Measurements from ENCODE around the gene CAMK4. TPM values are rescaled to one million over a fixed set of nuclear protein-coding genes. Genes with fewer than 3 reads are reported as not detected.

Gene CAMK4
- total and polyA plus RNA-seq, 4 donors, result 0.27 to 1.4 (median 1.2) TPM

DNA sequence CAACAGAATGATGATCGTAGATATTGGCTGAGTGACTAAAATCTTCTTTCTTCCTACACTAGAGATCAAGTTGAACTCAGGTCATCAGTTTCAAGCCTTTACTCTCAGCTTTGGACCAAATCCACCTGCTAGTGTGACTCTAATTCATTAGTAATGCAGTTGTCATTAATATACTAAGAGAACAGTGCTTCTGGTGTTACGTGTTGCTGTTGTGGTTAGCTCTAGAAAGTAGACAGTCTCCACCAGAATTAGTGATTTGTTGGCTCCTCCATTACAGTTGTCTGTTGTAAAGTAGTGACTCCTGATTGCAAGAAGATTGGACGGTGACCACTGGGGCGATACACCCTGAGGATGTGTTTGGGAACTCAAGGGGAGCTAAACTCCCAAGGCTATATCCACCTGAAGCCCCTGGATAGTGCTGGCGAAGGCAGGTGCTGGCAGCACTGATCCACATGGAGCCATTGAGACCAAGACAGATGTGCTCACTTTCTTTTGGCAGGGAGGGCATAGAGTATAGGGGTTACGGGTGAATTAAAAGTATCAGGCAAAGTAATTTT lies 3.1 kb downstream of the CAMK4 start (continued):
- no peak for TF ChIP-seq RAD21 (IDR thresholded peaks at IDR 0.05)
- no peak for TF ChIP-seq SP1 (IDR thresholded peaks at IDR 0.05)

DNA sequence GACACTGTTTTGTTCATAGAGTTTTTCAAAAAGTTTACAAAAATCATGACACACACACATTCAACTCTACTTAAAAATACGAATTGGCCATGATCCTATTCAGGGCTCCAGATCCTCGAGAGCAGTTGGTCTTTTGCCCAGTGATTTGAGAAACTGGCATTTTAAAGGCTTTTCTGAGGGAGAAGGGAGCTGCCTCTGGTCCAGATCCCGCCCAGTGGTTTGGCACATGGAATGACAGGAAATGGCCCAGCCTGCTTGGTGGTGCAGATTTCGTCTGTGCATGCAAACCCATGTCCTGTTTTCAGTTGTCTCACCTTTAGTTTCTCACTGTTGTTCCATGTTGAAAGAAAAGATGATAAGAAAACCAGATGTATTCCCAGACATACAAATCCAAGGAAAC lies 3.6 kb downstream of the CAMK4 start:
- no peak for DNase-seq (ENCODE audit: low spot score)
- H3K4me3 ChIP-seq (ENCODE audit: low read depth in 1 of 3, low read length in 3 of 3), result no peak overlapping the region
- peaks cover 0 to 11% (median 5%) of the 10 kb centered on the region in 4 donors for H3K27me3 ChIP-seq (ENCODE audit: control insufficient read depth in 4 of 4, insufficient read depth in 4 of 4, low read length in 3 of 4)
- no peak overlapping the region for H3K9ac ChIP-seq (ENCODE audit: low read depth in 1 of 2, low read length in 2 of 2)
- TF ChIP-seq TAF1 (conservative IDR thresholded peaks at IDR 0.05), result no peak
- no peak for TF ChIP-seq YY1 (IDR thresholded peaks at IDR 0.05)
- no peak overlapping the region for H3K27ac ChIP-seq (ENCODE audit: low read depth in 1 of 2, low read length in 2 of 2)
- no peaks in the 10 kb centered on the region for H3K9me3 ChIP-seq (ENCODE audit: control insufficient read depth in 4 of 4, low read length in 3 of 4)
- peaks cover 2 to 13% (median 9%) of the 10 kb centered on the region in 4 donors for H3K4me1 ChIP-seq (ENCODE audit: control insufficient read depth in 4 of 4, insufficient read depth in 4 of 4, low read length in 3 of 4)
- H3K36me3 ChIP-seq (ENCODE audit: control insufficient read depth in 4 of 4, insufficient read depth in 3 of 4, low read depth in 1 of 4, low read length in 3 of 4), result no peaks in the 10 kb centered on the region
- 49% methylated on average over 4 of the region's 4 CpGs for WGBS

DNA sequence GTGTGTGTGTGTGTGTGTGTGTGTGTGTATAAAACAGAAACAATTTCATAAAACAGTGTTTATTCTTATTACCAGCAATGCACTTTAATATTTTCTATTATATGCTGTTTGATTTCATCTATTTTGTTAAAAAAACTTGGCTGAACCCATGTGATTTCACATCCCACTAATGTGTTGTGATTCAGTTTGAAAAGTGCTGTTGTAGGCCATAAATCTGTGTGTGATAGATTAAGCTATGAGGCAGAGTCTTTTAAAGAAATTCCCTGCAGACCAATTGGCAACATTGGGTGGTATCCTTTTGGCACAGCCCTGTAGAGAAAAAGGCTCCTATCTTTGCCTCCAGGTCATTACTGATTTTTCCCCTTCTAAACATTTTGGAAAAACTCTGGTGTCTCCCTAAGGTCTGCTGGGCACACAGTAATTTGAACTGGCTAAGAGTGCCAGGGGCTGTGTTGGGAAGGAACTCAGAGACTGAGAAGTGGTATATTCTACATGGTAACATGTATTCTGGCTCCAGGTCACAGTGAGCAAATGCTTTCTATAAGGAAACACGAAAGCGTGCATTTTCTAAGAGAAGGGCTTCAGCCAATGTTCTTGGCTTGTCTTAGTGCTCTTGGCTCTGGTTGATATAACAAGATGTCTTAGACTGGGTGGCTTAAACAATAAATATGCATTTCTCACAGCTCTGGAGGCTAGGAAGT lies 4.5 kb downstream of the CAMK4 start:
- 84% methylated on average over 2 of the region's 2 CpGs for WGBS
- H3K27me3 ChIP-seq (ENCODE audit: control insufficient read depth in 4 of 4, insufficient read depth in 4 of 4, low read length in 3 of 4), result peaks cover 0 to 11% (median 5%) of the 10 kb centered on the region in 4 donors
- no peak overlapping the region for H3K4me3 ChIP-seq (ENCODE audit: low read depth in 1 of 3, low read length in 3 of 3)
- no peaks in the 10 kb centered on the region for H3K9me3 ChIP-seq (ENCODE audit: control insufficient read depth in 4 of 4, low read length in 3 of 4)
- no peaks in the 10 kb centered on the region for H3K36me3 ChIP-seq (ENCODE audit: control insufficient read depth in 4 of 4, insufficient read depth in 3 of 4, low read depth in 1 of 4, low read length in 3 of 4)
- no peak overlapping the region for H3K9ac ChIP-seq (ENCODE audit: low read depth in 1 of 2, low read length in 2 of 2)
- no peak for DNase-seq (ENCODE audit: low spot score)
- H3K4me1 ChIP-seq (ENCODE audit: control insufficient read depth in 4 of 4, insufficient read depth in 4 of 4, low read length in 3 of 4), result peaks cover 2 to 10% (median 8%) of the 10 kb centered on the region in 4 donors
- H3K27ac ChIP-seq (ENCODE audit: low read depth in 1 of 2, low read length in 2 of 2), result no peak overlapping the region
- TF ChIP-seq, protein P1, sequence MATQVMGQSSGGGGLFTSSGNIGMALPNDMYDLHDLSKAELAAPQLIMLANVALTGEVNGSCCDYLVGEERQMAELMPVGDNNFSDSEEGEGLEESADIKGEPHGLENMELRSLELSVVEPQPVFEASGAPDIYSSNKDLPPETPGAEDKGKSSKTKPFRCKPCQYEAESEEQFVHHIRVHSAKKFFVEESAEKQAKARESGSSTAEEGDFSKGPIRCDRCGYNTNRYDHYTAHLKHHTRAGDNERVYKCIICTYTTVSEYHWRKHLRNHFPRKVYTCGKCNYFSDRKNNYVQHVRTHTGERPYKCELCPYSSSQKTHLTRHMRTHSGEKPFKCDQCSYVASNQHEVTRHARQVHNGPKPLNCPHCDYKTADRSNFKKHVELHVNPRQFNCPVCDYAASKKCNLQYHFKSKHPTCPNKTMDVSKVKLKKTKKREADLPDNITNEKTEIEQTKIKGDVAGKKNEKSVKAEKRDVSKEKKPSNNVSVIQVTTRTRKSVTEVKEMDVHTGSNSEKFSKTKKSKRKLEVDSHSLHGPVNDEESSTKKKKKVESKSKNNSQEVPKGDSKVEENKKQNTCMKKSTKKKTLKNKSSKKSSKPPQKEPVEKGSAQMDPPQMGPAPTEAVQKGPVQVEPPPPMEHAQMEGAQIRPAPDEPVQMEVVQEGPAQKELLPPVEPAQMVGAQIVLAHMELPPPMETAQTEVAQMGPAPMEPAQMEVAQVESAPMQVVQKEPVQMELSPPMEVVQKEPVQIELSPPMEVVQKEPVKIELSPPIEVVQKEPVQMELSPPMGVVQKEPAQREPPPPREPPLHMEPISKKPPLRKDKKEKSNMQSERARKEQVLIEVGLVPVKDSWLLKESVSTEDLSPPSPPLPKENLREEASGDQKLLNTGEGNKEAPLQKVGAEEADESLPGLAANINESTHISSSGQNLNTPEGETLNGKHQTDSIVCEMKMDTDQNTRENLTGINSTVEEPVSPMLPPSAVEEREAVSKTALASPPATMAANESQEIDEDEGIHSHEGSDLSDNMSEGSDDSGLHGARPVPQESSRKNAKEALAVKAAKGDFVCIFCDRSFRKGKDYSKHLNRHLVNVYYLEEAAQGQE (IDR thresholded peaks at IDR 0.05), result no peak
- no peak for TF ChIP-seq SP1 (IDR thresholded peaks at IDR 0.05)
- TF ChIP-seq, protein P2, sequence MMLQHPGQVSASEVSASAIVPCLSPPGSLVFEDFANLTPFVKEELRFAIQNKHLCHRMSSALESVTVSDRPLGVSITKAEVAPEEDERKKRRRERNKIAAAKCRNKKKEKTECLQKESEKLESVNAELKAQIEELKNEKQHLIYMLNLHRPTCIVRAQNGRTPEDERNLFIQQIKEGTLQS (IDR thresholded peaks at IDR 0.05), result no peak
- no peak for TF ChIP-seq TAF1 (conservative IDR thresholded peaks at IDR 0.05)
- no peak for TF ChIP-seq HNF4G (IDR thresholded peaks at IDR 0.05)
- TF ChIP-seq YY1 (IDR thresholded peaks at IDR 0.05), result no peak
- no peak for TF ChIP-seq FOXA2 (IDR thresholded peaks at IDR 0.05)
- no peak for TF ChIP-seq GABPA (IDR thresholded peaks at IDR 0.05 in 1 of 2, conservative IDR thresholded peaks at IDR 0.05 in 1 of 2)
- TF ChIP-seq, protein P3, sequence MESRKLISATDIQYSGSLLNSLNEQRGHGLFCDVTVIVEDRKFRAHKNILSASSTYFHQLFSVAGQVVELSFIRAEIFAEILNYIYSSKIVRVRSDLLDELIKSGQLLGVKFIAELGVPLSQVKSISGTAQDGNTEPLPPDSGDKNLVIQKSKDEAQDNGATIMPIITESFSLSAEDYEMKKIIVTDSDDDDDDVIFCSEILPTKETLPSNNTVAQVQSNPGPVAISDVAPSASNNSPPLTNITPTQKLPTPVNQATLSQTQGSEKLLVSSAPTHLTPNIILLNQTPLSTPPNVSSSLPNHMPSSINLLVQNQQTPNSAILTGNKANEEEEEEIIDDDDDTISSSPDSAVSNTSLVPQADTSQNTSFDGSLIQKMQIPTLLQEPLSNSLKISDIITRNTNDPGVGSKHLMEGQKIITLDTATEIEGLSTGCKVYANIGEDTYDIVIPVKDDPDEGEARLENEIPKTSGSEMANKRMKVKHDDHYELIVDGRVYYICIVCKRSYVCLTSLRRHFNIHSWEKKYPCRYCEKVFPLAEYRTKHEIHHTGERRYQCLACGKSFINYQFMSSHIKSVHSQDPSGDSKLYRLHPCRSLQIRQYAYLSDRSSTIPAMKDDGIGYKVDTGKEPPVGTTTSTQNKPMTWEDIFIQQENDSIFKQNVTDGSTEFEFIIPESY (IDR thresholded peaks at IDR 0.05), result no peak
